Measurements from ENCODE around the gene SNRPD3.

Gene SNRPD3

GRCh38 chr22:24566899-24567511 lies 11.2 kb downstream of the SNRPD3 start:
- no peak for DNase-seq (ENCODE audit: low read depth in 2 of 2, low spot score in 1 of 2)

GRCh38 chr22:24567668-24568067 lies 11.9 kb downstream of the SNRPD3 start:
- DNase-seq (ENCODE audit: low read depth in 2 of 2, low spot score in 1 of 2): no peak

GRCh38 chr22:24571266-24571665 lies 15.5 kb downstream of the SNRPD3 start:
- no peak for DNase-seq (ENCODE audit: low read depth in 2 of 2, low spot score in 1 of 2)

GRCh38 chr22:24576778-24577177 lies 21.0 kb downstream of the SNRPD3 start:
- DNase-seq (ENCODE audit: low read depth in 2 of 2, low spot score in 1 of 2): no peak

GRCh38 chr22:24578355-24579257 lies 22.8 kb downstream of the SNRPD3 start:
- no peak for DNase-seq (ENCODE audit: low read depth in 2 of 2, low spot score in 1 of 2)

GRCh38 chr22:24579258-24579601 lies 23.4 kb downstream of the SNRPD3 start:
- no peak for DNase-seq (ENCODE audit: low read depth in 2 of 2, low spot score in 1 of 2)

GRCh38 chr22:24580276-24580675 lies 24.5 kb downstream of the SNRPD3 start:
- DNase-seq (ENCODE audit: low read depth in 2 of 2, low spot score in 1 of 2): no peak

- DNase-seq (ENCODE audit: low read depth in 2 of 2, low spot score in 1 of 2): no peak
Observed at GRCh38 chr22:24582056-24582814, 26.4 kb downstream of the SNRPD3 start.

- no peak for DNase-seq (ENCODE audit: low read depth in 2 of 2, low spot score in 1 of 2)
Observed at GRCh38 chr22:24583221-24584165, 27.7 kb downstream of the SNRPD3 start.

GRCh38 chr22:24584166-24584790 lies 28.5 kb downstream of the SNRPD3 start:
- DNase-seq (ENCODE audit: low read depth in 2 of 2, low spot score in 1 of 2): no peak

- no peak for DNase-seq (ENCODE audit: low read depth in 2 of 2, low spot score in 1 of 2)
Observed at GRCh38 chr22:24584871-24585411, 29.1 kb downstream of the SNRPD3 start.

- no peak for DNase-seq (ENCODE audit: low read depth in 2 of 2, low spot score in 1 of 2)
Observed at GRCh38 chr22:24585461-24585860, 29.7 kb downstream of the SNRPD3 start.

GRCh38 chr22:24585927-24586546 lies 30.2 kb downstream of the SNRPD3 start:
- DNase-seq (ENCODE audit: low read depth in 2 of 2, low spot score in 1 of 2): no peak

GRCh38 chr22:24587251-24587650 lies 31.5 kb downstream of the SNRPD3 start:
- no peak for DNase-seq (ENCODE audit: low read depth in 2 of 2, low spot score in 1 of 2)

GRCh38 chr22:24587948-24588347 lies 32.1 kb downstream of the SNRPD3 start:
- DNase-seq (ENCODE audit: low read depth in 2 of 2, low spot score in 1 of 2): no peak

GRCh38 chr22:24588381-24588756 lies 32.6 kb downstream of the SNRPD3 start:
- no peak for DNase-seq (ENCODE audit: low read depth in 2 of 2, low spot score in 1 of 2)

- DNase-seq (ENCODE audit: low read depth in 2 of 2, low spot score in 1 of 2): no peak
Observed at GRCh38 chr22:24588757-24589481, 33.1 kb downstream of the SNRPD3 start.

GRCh38 chr22:24589518-24590030 lies 33.8 kb downstream of the SNRPD3 start:
- DNase-seq (ENCODE audit: low read depth in 2 of 2, low spot score in 1 of 2): no peak
